GM18498 (cell line): ENCODE data around the gene TAOK1.
A peak's percentile ranks its signal among the peaks of the same experiment; 100 is the strongest.

ENCODE experiments used
- ATAC-seq: cut with Tn5 transposase; IDR thresholded peaks from one replicate; pipeline ENCODE4 v1.9.1; 2021; ENCODE audit warnings: mild to moderate bottlenecking, moderate library complexity; ENCODE audit not compliant: unreplicated experiment

Gene TAOK1

GRCh38 chr17:29579866-29580771 is 190.0 kb downstream of the TAOK1 start:
- peak; percentile 79 for ATAC-seq

- no peak for ATAC-seq
Measured at GRCh38 chr17:29581583-29582253, 191.6 kb downstream of the TAOK1 start.

- no peak for ATAC-seq
Measured at GRCh38 chr17:29582254-29582765, 192.1 kb downstream of the TAOK1 start.

GRCh38 chr17:29582772-29583171 is 192.6 kb downstream of the TAOK1 start:
- ATAC-seq: no peak

- no peak for ATAC-seq
Measured at GRCh38 chr17:29583324-29584248, 193.4 kb downstream of the TAOK1 start.

- ATAC-seq: no peak
Measured at GRCh38 chr17:29584452-29585079, 194.4 kb downstream of the TAOK1 start.

GRCh38 chr17:29585080-29585751 is 195.1 kb downstream of the TAOK1 start:
- ATAC-seq: no peak

- no peak for ATAC-seq
Measured at GRCh38 chr17:29586676-29587469, 196.7 kb downstream of the TAOK1 start.

- no peak for ATAC-seq
Measured at GRCh38 chr17:29587591-29587990, 197.4 kb downstream of the TAOK1 start.

GRCh38 chr17:29588017-29588561 is 197.9 kb downstream of the TAOK1 start:
- ATAC-seq: no peak

- peak; percentile 23 for ATAC-seq
Measured at GRCh38 chr17:29588562-29589411, 198.6 kb downstream of the TAOK1 start.

- peak; percentile 75 for ATAC-seq
Measured at GRCh38 chr17:29589524-29590410, 199.6 kb downstream of the TAOK1 start, which contains the start of gene GIT1. Gene GIT1, minus strand, starts transcription at chr17:29589648. Its CDS starts 270 bp downstream, at chr17:29589378.

GRCh38 chr17:29590411-29591145 is 200.4 kb downstream of the TAOK1 start:
- no peak for ATAC-seq

GRCh38 chr17:29591146-29591736 is 201.1 kb downstream of the TAOK1 start:
- ATAC-seq: no peak

GRCh38 chr17:29591737-29592608 is 201.8 kb downstream of the TAOK1 start:
- ATAC-seq: no peak
